ENCODE results near the gene SPAG5.
A peak's percentile ranks its signal among the peaks of the same experiment; 100 is the strongest.
"Not testable (repeated sequence)": the region's sequence is repeated elsewhere in the genome, so short reads cannot be mapped to it uniquely, and the experiment has no call there.

SPAG5 gene

DNA sequence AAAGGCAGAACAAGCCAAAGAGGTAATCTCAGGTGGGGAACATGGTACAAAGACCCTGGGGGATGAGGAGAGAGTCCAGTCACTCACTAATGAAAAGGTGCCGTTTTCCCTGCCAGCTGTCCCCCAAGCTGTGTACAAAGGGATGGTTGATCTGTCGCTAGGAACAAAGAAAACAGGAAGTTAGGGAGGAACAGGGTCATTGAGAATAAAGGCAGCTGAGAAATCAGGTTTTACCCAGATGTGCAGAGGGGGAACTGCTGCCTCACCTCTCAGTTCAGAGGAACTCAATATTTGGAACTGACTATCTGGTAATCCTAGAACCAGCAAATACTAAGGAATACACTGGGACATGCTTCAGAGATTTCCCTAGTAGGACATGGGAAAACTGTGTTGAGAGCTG lies 13.7 kb upstream of the SPAG5 start:
- DNase-seq = no peak

DNA sequence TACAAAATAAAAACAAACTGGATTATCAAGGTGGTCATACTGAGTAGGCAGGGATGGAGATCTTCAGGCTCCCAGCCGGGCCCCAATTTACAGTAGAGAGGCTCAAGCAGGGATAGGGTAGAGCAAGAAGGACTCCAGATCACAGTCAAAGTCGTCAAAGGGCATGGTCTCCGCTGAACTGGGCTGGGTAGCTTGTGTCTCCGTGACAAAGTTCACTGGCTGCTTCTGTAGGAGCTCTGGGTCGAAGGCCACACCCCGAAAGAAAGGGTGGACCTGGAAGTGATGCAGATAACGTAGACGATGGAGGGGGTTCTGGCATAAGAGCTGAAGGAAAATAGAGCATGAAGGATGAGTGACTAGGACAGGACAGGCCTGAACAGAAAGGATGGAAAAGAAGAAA lies 11.6 kb upstream of the SPAG5 start:
- no peak for DNase-seq

DNA sequence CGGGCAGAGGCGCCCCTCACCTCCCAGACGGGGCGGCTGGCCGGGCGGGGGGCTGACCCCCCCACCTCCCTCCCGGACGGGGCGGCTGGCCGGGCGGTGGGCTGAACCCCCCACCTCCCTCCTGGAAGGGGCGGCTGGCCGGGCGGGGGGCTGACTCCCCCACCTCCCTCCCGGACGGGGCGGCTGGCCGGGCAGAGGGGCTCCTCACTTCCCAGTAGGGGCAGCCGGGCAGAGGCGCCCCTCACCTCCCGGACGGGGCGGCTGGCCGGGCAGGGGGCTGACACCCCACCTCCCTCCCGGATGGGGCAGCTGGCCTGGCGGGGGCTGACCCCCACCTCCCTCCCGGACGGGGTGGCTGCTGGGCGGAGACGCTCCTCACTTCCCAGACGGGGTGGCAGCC lies 5.2 kb upstream of the SPAG5 start:
- DNase-seq = not testable (repeated sequence)

DNA sequence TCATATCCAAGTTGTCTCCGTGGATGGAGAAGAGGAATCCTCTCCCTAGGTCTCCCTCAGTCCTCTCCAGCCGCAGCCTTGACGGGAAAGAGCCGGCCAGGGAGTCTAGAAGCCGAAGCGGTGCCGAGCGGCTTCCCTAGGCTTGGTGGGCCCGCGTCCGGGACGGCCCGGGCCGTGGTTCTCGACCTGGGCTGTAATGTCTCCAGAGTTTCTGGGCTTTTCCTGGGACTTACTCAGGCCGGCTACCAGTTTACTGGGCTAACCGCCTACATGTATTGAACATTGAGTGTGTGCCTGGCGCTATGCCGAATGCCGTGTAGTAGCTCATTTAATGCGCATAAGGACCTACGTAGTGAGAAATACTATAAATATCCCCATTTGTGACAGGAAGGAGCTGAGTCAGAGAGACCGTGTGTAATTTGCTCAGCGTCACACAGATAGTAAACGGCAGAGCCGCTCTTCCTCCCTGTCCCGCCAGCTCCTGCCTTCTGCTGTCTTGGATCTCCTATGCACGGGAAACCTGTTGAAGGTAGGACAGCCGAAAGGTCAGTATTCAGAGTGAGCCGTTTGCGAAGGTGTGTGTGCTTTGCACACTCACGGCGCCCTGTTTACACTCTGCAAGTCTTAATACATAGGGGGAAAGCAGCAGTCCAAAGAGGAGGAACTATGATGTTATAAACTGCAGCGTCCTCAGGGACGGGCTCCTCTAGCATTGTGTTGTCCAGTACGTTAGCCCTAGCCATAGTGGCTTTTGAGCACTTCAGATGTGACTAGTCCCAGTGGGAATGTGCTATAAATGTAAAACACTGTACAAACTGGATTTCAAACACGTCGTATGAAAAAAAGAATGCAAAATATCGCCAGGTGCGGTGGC lies 723 bp upstream of the SPAG5 start:
- DNase-seq = peak; percentile 92

DNA sequence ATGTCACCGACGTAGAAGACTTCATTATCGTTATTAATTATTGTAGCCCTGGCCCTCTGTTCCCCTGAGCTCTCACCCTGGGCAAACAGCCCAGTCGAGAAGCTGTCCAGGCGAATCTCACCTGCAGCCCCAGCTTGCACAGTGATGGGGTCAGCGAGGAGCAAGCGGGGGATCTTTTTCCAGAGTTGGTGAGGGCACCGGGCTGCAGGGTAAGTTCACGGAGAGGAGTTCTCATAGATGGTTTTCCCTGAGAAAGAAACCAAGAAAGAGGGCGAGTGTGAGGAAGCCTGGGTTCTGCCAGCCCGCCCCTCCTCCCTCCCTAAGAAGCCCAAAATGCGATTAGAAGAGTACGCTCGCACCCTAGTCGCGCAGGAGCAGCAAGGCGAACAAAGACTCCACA lies 436 bp downstream of the SPAG5 start:
- peak; percentile 11 for DNase-seq

DNA sequence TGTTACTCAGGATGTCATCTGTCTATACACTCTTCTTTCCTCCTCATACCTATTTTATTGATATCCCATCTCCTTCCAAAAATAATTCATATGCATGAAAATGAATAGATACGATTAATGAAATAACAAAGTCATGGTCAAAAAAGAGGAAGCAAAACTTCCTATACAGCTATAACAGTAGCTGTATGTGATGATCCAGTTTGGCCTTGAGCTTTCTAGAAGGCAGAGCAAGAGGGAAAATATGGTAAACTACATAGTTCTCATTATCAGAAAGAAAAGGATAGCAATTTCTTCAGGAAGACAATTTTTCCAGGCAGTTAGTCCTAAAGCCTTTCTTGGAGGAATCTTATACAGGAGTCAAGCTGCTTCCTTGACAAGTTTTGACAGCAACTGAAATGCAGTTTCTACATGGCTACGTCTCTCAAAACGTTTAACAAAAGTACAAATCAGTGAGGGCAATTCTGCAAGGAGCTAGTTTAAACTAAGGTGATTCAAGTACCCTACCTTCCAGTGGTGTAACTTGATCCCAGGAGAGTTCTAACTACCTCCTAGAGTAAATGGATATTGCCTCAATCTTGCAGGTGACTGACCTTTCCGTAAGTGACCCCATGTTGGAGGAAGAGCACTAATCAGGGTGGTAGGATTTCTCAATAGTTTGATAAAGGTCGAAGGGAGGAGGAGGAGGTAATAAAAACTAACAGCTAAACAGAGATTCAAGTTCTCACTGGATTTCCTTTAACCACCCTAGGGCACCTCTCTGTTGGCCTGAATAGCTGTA lies 1.0 kb downstream of the SPAG5 start:
- no peak for DNase-seq

DNA sequence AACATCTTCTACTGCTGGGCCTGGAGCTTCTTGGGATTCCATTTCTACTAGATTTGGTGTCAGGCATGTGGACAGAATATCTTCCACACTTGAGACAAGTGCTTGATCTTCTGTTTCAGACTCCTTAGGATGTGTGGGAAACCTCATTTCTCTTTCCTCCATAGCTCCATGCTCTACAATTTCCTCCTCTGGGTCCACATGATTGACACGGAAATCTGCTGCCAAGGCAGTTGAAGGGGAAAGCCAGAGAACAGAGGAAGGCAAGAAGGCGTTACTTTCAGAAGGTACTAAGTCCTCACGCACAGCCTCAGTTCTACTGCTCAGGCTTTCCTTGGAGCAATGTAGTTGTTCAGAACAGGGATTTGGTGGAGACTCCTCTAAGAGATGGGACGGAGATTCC lies 6.6 kb downstream of the SPAG5 start:
- DNase-seq = no peak

DNA sequence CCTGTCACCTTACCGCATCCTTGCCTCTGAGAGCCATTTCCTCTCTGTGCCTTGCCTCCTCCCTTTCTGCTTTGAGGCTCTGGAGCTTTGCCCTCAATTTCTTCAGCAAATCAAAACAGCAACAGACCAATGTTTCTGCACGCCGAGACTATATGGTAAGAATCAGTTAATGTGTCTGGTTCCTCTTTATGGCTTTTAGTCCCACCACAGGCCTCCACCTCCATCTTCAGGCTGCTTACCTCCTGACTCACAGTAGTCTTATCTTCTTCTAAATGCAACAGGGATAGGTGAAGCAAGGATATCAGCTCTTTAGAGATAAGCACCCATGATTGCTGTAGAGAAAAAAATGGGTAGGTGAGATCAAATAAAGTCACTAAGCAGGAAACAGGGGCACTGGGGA lies 13.0 kb downstream of the SPAG5 start:
- DNase-seq = no peak

DNA sequence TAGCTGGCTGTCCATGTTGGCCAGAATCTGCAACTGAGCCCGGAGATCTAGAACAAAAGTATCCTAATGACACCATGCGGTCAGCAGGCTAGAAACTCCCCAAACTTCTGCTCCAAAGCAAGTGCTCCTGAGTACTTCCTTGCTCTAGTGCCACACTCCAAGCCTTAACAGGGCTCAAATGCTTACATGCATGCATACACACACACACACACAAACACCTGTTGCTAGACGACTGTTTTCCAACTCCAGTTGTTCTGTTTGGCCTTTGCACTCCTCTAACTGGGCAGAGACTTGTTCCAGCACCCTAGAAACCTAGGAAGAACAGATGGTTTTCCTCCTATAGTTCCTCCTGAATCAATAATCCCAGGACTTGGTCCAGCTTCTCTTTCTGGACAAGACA lies 14.4 kb downstream of the SPAG5 start:
- no peak for DNase-seq

DNA sequence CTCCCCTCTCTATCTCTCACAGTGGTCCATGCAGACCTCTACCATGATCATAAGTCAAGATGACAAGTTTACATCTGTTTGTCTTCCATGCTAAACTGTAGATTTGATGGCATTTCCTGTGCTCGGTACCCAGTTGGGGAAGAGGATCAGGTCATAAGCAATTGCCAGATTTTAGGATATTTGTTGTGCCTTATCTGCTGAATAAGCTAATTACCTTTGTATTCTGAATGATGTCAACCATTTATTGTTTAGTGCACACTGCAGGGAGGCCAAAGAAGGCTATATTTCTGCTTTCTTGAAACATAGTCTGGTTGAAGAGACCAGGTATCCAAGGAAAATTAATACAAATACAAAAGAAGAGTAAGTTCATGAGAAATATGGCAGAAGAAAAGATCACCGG lies 16.3 kb downstream of the SPAG5 start:
- DNase-seq = no peak

DNA sequence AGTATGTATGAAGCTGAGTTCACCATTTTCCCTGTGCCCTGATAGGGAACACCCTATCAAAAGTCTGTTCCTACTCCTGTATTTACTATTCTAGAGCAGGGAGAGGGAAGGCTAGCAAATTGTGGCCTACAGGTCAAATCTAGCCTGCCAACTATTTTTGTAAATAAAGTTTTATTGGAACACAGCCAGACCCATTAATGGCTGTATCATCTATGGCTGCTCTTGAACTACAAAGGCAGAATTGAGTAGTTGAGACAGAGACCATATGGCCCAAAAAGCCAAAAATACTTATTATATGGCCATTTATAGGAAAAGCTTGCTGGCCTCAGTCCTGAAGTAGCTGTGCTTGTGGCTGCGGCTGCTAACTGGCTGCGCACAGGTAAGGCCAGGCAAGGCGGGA lies 17.9 kb downstream of the SPAG5 start:
- DNase-seq = no peak

DNA sequence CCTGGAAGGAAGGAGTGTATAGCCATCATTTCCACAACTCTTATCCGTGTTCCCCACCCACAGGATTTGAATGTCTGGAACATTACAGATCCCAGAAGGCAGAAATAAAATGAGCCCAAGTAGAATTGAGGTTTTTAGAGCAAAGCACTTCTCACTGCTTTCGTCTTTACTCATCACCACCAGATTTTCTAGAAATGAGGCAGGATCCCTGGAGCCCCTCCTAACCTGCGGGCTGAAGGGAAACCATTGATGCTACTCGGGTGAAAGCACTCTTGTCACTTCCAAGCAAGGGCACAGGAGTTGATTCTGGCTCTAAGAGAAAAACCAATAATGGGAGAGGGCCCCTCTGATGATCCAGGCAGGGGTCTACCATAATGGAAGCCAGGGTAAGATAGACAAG lies 19.3 kb downstream of the SPAG5 start:
- DNase-seq = no peak

DNA sequence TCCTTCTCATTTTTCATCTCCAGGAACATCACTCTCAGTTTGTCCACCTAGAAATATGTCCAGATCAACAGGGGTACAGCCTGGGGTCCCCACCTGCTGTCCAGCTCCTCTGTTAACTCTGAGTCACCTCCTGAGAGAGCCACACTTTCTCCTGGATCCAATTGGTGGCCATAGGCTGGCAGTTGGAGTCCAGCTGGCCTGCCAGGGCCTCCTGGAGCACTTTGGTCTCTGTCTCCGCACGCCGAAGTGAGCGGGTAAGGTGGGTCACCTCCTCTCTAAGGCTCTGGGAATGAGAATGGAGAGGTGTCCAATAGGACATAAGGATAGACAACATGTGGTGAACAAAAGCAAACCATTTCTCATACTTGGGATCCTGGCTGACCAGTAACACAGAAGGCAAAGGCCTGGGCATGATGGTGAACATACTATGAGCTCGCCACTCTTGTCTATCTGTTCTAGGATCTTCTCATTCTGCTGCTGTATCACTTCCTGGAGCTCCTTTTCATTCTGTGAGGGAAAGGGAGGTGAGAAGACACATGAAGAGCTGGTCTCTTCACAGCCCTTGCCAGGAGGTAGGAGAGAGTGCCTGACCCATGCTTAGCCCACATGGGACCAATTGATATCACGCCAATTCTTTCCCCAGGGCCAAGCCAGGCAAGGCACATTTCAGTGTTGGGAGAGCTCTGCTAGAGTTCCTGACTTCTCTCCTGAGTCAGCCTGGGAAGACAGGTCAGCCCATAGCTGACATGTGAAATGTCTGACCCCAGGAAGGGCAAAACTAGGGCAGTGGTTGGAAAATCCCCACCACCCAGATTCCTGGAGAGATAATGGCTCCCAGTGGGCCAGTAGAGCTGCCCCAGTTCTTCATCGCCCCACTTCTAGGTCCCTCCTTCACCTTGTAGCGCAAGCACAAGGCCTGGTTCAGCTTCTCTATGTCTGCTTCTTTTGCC lies 20.3 kb downstream of the SPAG5 start:
- no peak for DNase-seq

DNA sequence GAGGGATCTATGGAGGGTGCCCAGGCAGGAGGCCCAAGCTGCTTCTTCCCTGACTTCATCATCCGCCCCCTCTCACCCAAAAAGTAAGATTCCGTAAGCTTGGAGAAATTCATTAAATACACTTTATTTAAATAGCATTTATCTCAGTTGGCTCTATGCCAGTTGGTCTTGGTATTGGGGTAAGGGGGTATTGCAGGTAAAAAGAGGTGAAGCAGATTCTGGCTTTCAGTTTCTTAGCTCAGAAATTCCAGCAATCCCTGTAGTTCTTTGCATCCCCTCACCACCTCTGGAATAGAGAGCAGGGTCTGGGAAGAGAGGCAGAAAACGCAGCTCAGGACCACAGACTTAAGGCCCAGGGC lies 21.4 kb downstream of the SPAG5 start:
- DNase-seq = no peak

DNA sequence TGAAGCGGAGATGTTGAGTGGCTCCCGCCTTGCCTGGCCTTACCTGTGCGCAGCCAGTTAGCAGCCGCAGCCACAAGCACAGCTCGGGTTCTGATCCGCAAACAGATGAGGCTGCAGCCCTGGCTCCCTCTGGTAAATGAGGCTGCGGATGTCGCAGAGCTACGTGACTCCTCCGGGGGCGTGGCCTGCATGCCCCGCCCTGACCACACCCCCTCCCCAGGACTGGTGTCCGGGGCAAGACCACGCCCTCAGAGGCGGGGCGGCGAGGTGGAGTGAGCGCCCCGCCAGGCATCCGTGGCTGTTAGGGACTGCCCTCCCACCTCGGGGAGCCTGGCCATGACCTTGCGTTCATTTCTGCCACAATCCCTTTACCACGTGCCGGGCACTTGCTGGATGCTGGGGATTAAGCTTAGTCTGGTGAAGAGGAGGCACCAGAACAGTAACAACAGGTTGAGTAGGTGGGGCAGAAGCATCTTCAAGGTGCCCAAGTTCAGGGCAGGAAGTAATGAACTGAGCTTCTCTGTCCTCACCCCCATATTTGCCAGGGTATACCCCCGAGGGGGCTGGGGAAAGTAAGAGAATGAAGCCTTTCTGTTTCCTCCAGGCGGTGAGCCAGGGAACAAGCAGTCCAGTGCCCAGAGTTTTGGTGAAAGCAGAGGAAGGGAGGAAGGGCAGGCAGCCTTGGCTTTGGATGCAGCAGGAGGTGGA lies 21.9 kb downstream of the SPAG5 start, which contains the start of gene ALDOC:
Gene ALDOC, minus strand, starts transcription at position 138 of the 708 bp plus-strand sequence. CDS start 1,363 bp downstream, outside the sequence.
- peak; percentile 93 for DNase-seq

DNA sequence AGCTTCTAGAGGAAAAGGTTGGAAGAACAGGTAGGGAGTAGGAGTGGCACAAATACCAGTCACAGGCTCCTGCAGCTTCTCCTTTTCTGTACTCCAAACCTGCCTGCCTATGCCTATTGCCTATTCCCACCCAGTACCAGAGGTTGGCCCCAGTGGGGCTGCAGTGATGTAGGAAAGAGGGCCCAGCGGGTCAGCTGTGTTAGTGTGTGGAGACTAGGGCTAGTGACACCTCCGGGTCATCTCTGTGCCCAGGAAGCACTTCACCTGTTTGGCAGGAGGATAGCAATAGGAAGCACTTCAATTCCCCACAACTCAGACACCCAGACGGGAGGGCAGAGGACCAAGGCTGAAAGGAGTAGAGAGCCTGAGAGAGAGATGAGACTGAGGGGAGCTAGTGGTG lies 22.8 kb downstream of the SPAG5 start:
- DNase-seq = not testable (repeated sequence)

DNA sequence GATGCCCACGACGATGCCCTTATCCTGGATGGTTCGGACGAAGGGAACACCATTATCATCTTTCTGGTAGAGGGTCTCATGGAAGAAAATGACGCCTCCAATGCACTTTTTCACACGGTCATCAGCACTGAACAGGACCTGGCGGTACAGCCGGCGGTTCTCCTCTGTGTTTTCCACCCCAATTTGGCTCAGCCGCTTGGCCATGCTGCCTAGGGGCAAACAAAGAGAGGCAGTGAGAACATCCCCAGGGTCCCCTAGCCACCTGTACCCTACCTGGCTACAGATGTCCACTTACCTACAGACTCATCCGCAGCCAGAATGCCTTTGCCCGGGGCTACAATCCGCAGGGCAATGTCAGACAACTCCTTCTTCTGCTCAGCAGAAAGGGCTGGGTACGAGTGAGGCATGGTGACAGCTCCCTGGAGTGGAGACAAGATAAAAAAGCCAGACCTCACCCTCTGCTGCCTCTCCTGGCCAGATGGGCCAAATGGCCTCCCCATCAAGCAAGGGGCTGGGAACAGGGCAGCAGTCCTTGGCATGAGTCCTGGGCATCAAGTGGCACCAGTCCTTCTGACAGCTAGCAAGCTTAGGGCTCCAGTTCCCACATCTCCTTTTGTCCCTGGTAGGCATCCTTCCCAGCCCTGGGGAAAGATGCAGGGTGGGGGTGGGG lies 23.6 kb downstream of the SPAG5 start:
- no peak for DNase-seq

DNA sequence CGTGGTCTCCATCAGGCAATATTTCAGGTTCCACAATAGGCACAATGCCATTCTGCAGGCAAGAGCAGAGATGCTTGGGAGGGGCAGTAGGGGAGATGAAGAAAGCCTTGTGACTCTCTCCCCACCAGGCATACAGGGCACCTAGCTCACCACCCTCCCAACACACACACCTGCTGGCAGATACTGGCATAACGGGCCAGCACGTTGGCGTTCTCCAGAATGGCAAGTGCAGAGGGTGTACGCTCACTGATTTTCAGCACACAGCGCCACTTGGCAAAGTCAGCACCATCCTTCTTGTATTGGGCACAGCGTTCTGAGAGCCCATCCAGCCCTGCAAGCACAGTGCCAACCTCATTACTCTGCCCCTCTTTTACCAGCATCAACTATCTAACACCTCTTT lies 24.3 kb downstream of the SPAG5 start:
- DNase-seq = no peak

DNA sequence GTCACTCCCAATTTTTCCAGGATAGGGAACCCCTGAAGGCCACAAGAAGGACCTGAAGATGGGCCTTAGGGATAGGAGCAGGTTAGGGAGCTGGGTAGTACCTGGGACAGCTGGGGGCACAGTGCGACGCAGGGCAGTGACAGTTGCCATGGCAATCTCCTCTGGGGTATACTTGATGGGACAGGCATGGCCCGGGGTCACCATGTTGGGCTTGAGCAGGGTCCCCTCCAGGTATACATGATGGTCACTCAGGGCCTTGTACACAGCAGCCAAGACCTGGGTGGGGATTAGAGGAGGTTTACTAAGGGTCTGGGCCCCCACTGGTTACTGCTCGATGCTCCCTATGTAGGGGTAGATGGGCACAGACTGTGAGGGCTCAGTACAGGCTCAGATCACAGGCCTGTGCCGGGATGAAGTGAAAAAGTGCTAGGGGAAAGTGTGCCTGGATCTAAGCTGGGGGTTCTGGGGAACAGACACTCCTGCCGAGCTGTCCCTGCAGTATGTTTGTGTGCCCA lies 24.8 kb downstream of the SPAG5 start:
- DNase-seq = no peak

DNA sequence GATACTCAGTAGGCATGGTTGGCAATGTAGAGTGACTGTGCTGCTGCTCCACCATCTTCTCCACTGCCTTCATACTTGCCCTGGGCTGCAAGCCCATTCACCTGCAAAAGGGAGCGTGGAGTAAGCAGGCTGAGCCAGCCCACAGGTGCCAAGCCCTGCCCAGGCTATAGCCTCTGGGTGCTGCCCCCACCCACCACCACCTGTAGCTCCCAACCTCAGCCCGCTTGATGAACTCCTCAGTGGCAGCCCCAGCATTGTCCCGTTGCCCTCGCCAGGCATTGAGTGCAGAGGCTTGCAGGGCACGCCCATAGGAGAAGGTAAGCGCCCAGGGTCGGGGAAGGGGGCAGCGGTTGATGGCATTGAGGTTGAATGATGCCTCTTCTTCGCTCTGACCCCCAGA lies 25.3 kb downstream of the SPAG5 start:
- no peak for DNase-seq

DNA sequence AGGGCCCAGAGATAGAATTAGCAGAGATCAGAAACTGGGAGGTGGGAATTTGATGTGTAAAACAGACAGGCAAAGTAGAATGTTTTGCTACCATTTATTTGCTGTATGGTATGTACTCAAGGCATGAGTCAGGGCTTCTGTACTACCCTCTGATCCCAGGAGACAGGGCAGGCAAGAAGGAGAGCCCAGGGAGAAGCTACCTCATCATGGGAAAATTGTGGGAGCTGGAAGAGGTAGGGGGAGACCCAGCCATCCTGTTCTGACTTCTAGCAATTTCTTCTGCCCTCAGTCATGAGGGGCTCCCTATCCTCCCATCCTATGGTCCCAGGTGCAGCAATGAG lies 25.8 kb downstream of the SPAG5 start:
- no peak for DNase-seq
